ENCODE measurements around the gene UGCG.
"Not testable (repeated sequence)": the region's sequence is repeated elsewhere in the genome, so short reads cannot be mapped to it uniquely, and the experiment has no call there.

Gene UGCG

GRCh38 chr9:111877420-111877819 is 19.2 kb upstream of the UGCG start:
- DNase-seq (ENCODE audit: low read depth), result no peak
- H3K4me3 ChIP-seq (ENCODE audit: low read depth, low read length), result no peak overlapping the region

GRCh38 chr9:111878946-111879345 is 17.7 kb upstream of the UGCG start:
- H3K4me3 ChIP-seq (ENCODE audit: low read depth, low read length), result no peak overlapping the region
- no peak for TF ChIP-seq CTCF (IDR thresholded peaks at IDR 0.05; ENCODE audit: low read depth, low read length)
- TF ChIP-seq MYC (IDR thresholded peaks at IDR 0.05; ENCODE audit: low read depth, low read length), result no peak
- TF ChIP-seq MAX (IDR thresholded peaks at IDR 0.05; ENCODE audit: low read depth, low read length), result no peak
- no peak for TF ChIP-seq POLR2A (IDR thresholded peaks at IDR 0.05; ENCODE audit: extremely low read depth, insufficient read length)
- DNase-seq (ENCODE audit: low read depth), result no peak

More at GRCh38 chr9:111877420-111877819, 19.2 kb upstream of the UGCG start:
- no peak for TF ChIP-seq MYC (IDR thresholded peaks at IDR 0.05; ENCODE audit: low read depth, low read length)
- TF ChIP-seq CTCF (IDR thresholded peaks at IDR 0.05; ENCODE audit: low read depth, low read length), result no peak
- TF ChIP-seq POLR2A (IDR thresholded peaks at IDR 0.05; ENCODE audit: extremely low read depth, insufficient read length), result no peak
- TF ChIP-seq MAX (IDR thresholded peaks at IDR 0.05; ENCODE audit: low read depth, low read length), result no peak

GRCh38 chr9:111886983-111887718 is 9.5 kb upstream of the UGCG start:
- DNase-seq (ENCODE audit: low read depth), result no peak
- H3K4me3 ChIP-seq (ENCODE audit: low read depth, low read length), result no peak overlapping the region
- no peak for TF ChIP-seq MYC (IDR thresholded peaks at IDR 0.05; ENCODE audit: low read depth, low read length)
- no peak for TF ChIP-seq CTCF (IDR thresholded peaks at IDR 0.05; ENCODE audit: low read depth, low read length)
- TF ChIP-seq POLR2A (IDR thresholded peaks at IDR 0.05; ENCODE audit: extremely low read depth, insufficient read length), result no peak
- no peak for TF ChIP-seq MAX (IDR thresholded peaks at IDR 0.05; ENCODE audit: low read depth, low read length)

- TF ChIP-seq CTCF (IDR thresholded peaks at IDR 0.05; ENCODE audit: low read depth, low read length), result no peak
- TF ChIP-seq MYC (IDR thresholded peaks at IDR 0.05; ENCODE audit: low read depth, low read length), result no peak
- TF ChIP-seq POLR2A (IDR thresholded peaks at IDR 0.05; ENCODE audit: extremely low read depth, insufficient read length), result no peak
- TF ChIP-seq MAX (IDR thresholded peaks at IDR 0.05; ENCODE audit: low read depth, low read length), result no peak
- DNase-seq (ENCODE audit: low read depth), result no peak
- no peak overlapping the region for H3K4me3 ChIP-seq (ENCODE audit: low read depth, low read length)
Measured at GRCh38 chr9:111890334-111890733, 6.3 kb upstream of the UGCG start.

GRCh38 chr9:111890867-111891266 is 5.7 kb upstream of the UGCG start:
- DNase-seq (ENCODE audit: low read depth); H3K4me3 ChIP-seq (ENCODE audit: low read depth, low read length): not testable (repeated sequence)

GRCh38 chr9:111891910-111892499 is 4.6 kb upstream of the UGCG start:
- H3K4me3 ChIP-seq (ENCODE audit: low read depth, low read length), result no peak overlapping the region
- no peak for DNase-seq (ENCODE audit: low read depth)
- no peak for TF ChIP-seq MYC (IDR thresholded peaks at IDR 0.05; ENCODE audit: low read depth, low read length)
- TF ChIP-seq POLR2A (IDR thresholded peaks at IDR 0.05; ENCODE audit: extremely low read depth, insufficient read length), result no peak
- TF ChIP-seq CTCF (IDR thresholded peaks at IDR 0.05; ENCODE audit: low read depth, low read length), result no peak
- no peak for TF ChIP-seq MAX (IDR thresholded peaks at IDR 0.05; ENCODE audit: low read depth, low read length)

All from NB4 (cell line).